Erythroblast (primary cell): ENCODE data around the gene MAX.

ENCODE experiments used
- DNase-seq, 2 experiments: peaks; one replicate each; lab custom pipeline; 2025; lab: John Stamatoyannopoulos, UW
- GATA1 ChIP-seq: IDR thresholded peaks from 2 replicates; pipeline ENCODE4 v1.6.1; 2011; ENCODE audit warnings: low read depth, mild to moderate bottlenecking, control low read depth, low read length, moderate library complexity
- POLR2A ChIP-seq: IDR thresholded peaks from 2 replicates; pipeline ENCODE4 v1.6.1; 2011; ENCODE audit warnings: mild to moderate bottlenecking, low read length

The MAX gene

GRCh38 chr14:65027127-65027799 lies 75.1 kb downstream of the MAX start:
- TF ChIP-seq GATA1 (no peak), POLR2A (no peak)
- DNase-seq: no peak

- TF ChIP-seq GATA1 (no peak), POLR2A (no peak)
- no peak for DNase-seq
Observed at GRCh38 chr14:65026526-65026925, 75.8 kb downstream of the MAX start.

DNA sequence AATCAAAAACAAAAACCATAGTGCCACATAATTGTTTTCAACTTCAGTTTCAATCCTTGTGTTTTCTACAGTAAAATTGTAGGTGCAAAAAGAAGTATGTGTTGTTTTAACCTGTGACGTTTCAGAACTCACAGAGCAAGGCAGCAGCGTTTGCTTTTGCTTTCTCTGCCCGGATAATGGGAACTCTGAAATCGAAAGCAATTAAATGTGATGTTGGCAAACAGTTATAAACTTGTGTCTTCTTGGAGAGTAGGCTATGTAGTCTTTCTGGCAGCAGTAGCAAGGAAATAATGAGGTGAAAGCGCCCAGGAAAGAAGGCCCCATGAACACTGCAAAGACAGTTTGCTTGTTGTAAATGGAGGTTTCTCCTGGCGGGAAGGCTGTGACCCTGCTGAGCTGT lies 76.5 kb downstream of the MAX start:
- TF ChIP-seq GATA1 (no peak), POLR2A (no peak)

More for the DNA sequence above, 76.5 kb downstream of the MAX start:
- DNase-seq: no peak
